SK-N-SH treated with all-trans-retinoic acid at 6 μM for 48 hours (cell line): ENCODE data around the gene IFT80.

Experiments
- ARNTL ChIP-seq: fragments of 450-650 bp; formaldehyde crosslinking; IDR thresholded peaks from 2 replicates; pipeline ENCODE4 v1.5.0; 2020; ENCODE audit warnings: low read depth, mild to moderate bottlenecking, moderate library complexity, borderline replicate concordance
- BACH2 ChIP-seq: fragments of 250-450 bp; sonication (Bioruptor Pico); IDR thresholded peaks from 2 replicates; pipeline ENCODE4 v1.9.0; 2021; ENCODE audit warnings: mild to moderate bottlenecking, borderline replicate concordance
- CSDC2 ChIP-seq: fragments of 250-450 bp; sonication (Bioruptor Pico); IDR thresholded peaks from 2 replicates; pipeline ENCODE4 v1.5.0; 2020; ENCODE audit warnings: mild to moderate bottlenecking, moderate library complexity

DNA sequence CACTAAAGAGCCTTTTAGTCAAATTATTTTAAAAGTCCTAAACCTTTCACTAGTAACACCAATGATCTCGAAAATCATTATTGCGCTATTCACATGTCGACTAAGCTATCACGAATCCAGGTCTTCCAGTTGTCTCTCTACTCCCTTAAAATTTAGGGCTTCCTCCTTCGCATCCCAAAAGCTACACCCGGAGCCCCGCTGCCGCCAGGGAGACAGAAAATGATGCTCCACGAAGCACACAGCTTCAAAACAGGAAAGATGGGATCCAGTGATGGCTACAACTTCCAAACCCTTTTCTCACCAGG lies 253 bp downstream of the IFT80 start:
- no peak for TF ChIP-seq BACH2 (CRISPR knock-in tag)
- no peak for TF ChIP-seq CSDC2
- TF ChIP-seq ARNTL = no peak
